ENCODE results near the gene GAB4. TPM values are rescaled to one million over a fixed set of nuclear protein-coding genes. Genes with fewer than 3 reads are reported as not detected.

The GAB4 gene
- total and polyA plus RNA-seq, 8 donors: not detected

- H3K27me3 ChIP-seq: no peaks in the 10 kb centered on the region
- H3K27ac ChIP-seq: no peak overlapping the region
- 49 to 79% (median 65%) methylated on average over 3 of the region's 3 CpGs for WGBS, 5 donors
- H3K36me3 ChIP-seq: no peaks in the 10 kb centered on the region
- H3K4me1 ChIP-seq: no peaks in the 10 kb centered on the region
- no peaks in the 10 kb centered on the region for H3K9me3 ChIP-seq
- TF ChIP-seq EP300 (IDR thresholded peaks at IDR 0.05) (no peak), POLR2AphosphoS5 (IDR thresholded peaks at IDR 0.05) (no peak), POLR2A (IDR thresholded peaks at IDR 0.05) (no peak)
- TF ChIP-seq, protein P1, sequence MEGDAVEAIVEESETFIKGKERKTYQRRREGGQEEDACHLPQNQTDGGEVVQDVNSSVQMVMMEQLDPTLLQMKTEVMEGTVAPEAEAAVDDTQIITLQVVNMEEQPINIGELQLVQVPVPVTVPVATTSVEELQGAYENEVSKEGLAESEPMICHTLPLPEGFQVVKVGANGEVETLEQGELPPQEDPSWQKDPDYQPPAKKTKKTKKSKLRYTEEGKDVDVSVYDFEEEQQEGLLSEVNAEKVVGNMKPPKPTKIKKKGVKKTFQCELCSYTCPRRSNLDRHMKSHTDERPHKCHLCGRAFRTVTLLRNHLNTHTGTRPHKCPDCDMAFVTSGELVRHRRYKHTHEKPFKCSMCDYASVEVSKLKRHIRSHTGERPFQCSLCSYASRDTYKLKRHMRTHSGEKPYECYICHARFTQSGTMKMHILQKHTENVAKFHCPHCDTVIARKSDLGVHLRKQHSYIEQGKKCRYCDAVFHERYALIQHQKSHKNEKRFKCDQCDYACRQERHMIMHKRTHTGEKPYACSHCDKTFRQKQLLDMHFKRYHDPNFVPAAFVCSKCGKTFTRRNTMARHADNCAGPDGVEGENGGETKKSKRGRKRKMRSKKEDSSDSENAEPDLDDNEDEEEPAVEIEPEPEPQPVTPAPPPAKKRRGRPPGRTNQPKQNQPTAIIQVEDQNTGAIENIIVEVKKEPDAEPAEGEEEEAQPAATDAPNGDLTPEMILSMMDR (IDR thresholded peaks at IDR 0.05): no peak
- DNase-seq: no peak
- no peak overlapping the region for H3K4me3 ChIP-seq
- intact Hi-C loops (cut with DNase I; ENCODE audit: low total_unique reads): no loop called here
These were observed 47.7 kb downstream of the GAB4 start for GRCh38 chr22:16960220-16960883.

DNA sequence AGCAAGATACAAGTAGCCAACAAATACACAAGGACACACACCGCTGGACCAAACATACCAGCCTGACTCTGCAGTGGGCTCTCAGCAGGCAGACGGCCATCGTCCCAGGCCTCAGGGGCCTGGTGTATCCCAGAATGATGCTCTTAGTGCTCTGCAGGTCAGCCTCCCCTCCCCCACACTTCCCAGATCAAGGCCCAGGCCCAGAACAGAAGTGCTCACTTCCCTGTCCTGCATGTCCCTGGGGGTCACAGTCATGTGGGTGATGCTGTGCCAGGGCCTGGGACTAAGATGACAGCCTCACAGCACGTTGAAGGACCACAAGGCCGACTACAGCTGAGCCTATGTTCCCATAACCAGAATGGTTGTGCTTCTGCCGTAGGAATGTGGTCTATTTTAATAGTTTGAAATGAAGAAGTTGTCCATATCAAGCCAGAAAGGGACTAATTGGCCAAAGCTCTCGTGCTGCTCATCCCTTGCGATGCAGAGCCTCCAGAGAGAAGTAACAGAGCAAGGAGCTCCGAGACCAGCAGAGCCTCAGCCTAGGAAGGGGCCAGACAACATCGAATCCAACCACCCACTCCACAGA lies 48.6 kb downstream of the GAB4 start:
- H3K27ac ChIP-seq: no peak overlapping the region

DNA sequence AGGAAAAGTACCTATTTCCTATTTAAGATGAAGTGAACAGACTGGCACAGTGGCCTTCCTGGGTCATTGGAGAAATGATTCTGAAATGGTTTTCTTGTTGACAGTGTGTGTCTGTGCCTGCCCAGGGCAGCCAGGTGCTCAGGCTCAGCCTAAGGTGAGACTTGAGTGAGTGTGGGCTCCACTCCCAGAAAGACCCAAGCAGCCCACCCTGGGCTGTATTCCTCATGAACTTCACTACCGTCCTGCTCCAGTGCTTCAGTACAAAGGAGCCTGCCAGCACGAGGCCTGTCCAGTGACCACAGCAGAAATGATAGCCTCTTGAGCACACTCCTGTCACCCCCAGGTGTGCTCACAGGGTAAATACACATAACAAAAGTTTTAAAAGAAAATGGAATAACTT lies 49.5 kb downstream of the GAB4 start:
- no peak for TF ChIP-seq POLR2AphosphoS5 (IDR thresholded peaks at IDR 0.05)
- TF ChIP-seq, protein P1 (IDR thresholded peaks at IDR 0.05): no peak
- no peak for TF ChIP-seq EP300 (IDR thresholded peaks at IDR 0.05)
- TF ChIP-seq POLR2A (IDR thresholded peaks at IDR 0.05): no peak
- no peaks in the 10 kb centered on the region for H3K4me1 ChIP-seq
- no peak overlapping the region for H3K4me3 ChIP-seq
- intact Hi-C loops (cut with DNase I; ENCODE audit: low total_unique reads): no loop called here
- H3K9me3 ChIP-seq: no peaks in the 10 kb centered on the region
- DNase-seq: no peak
- WGBS, 5 donors: 55 to 86% (median 76%) methylated on average over 2 of the region's 2 CpGs
- H3K27ac ChIP-seq: no peak overlapping the region
- H3K36me3 ChIP-seq: no peaks in the 10 kb centered on the region
- no peaks in the 10 kb centered on the region for H3K27me3 ChIP-seq

More for the DNA sequence above, 48.6 kb downstream of the GAB4 start:
- Histone ChIP-seq H3K27me3 (no peaks in the 10 kb centered on the region), H3K9me3 (no peaks in the 10 kb centered on the region), H3K4me1 (no peaks in the 10 kb centered on the region), H3K4me3 (no peak overlapping the region), H3K36me3 (no peaks in the 10 kb centered on the region)
- 77 to 88% (median 87%) methylated on average over 10 of the region's 10 CpGs for WGBS, 5 donors
- TF ChIP-seq POLR2AphosphoS5 (IDR thresholded peaks at IDR 0.05) (no peak), POLR2A (IDR thresholded peaks at IDR 0.05) (no peak), EP300 (IDR thresholded peaks at IDR 0.05) (no peak)
- TF ChIP-seq, protein P1 (IDR thresholded peaks at IDR 0.05): no peak
- no peak for DNase-seq
- intact Hi-C loops (cut with DNase I; ENCODE audit: low total_unique reads): no loop called here

GRCh38 chr22:16957781-16958180 lies 50.2 kb downstream of the GAB4 start:
- Histone ChIP-seq H3K4me3 (no peak overlapping the region), H3K27me3 (no peaks in the 10 kb centered on the region), H3K4me1 (no peaks in the 10 kb centered on the region), H3K27ac (no peak overlapping the region), H3K9me3 (no peaks in the 10 kb centered on the region), H3K36me3 (no peaks in the 10 kb centered on the region)
- 78 to 83% (median 78%) methylated on average over 7 of the region's 7 CpGs for WGBS, 5 donors
- DNase-seq: no peak
- intact Hi-C loops (cut with DNase I; ENCODE audit: low total_unique reads): no loop called here
- TF ChIP-seq POLR2A (IDR thresholded peaks at IDR 0.05) (no peak), POLR2AphosphoS5 (IDR thresholded peaks at IDR 0.05) (no peak), EP300 (IDR thresholded peaks at IDR 0.05) (no peak)
- TF ChIP-seq, protein P1 (IDR thresholded peaks at IDR 0.05): no peak

Data from stomach (tissue), 9 donors.